Endothelial cell of umbilical vein (primary cell): ENCODE measurements around the gene NCOA7.

Source experiments
- EZH2 ChIP-seq: IDR thresholded peaks from 2 replicates; pipeline ENCODE4 v1.6.1; 2012; ENCODE audit warnings: borderline replicate concordance, low read depth, mild to moderate bottlenecking, moderate library complexity, low read length, inconsistent platforms; ENCODE audit not compliant: severe bottlenecking
- FOS ChIP-seq: IDR thresholded peaks from 2 replicates; pipeline ENCODE4 v1.6.1; 2011; ENCODE audit warnings: mild to moderate bottlenecking, low read length, moderate library complexity, borderline replicate concordance; ENCODE audit not compliant: insufficient read depth
- GATA2 ChIP-seq: IDR thresholded peaks from 2 replicates; pipeline ENCODE4 v1.7.0; 2011; ENCODE audit warnings: low read depth, mild to moderate bottlenecking, moderate library complexity, mixed read lengths, low read length; ENCODE audit not compliant: insufficient read length, insufficient read depth
- JUN ChIP-seq: IDR thresholded peaks from 2 replicates; pipeline ENCODE4 v1.6.1; 2011; ENCODE audit warnings: borderline replicate concordance, low read depth; ENCODE audit not compliant: insufficient read length, insufficient read depth
- MYC ChIP-seq: IDR thresholded peaks from one replicate; pipeline ENCODE4 v1.6.1; 2011; ENCODE audit warnings: mild to moderate bottlenecking, low read depth, low read length
- POLR2A ChIP-seq: IDR thresholded peaks from 2 replicates; pipeline ENCODE4 v1.6.1; 2012; ENCODE audit warnings: low read depth, mild to moderate bottlenecking, control low read depth, low read length
- POLR2AphosphoS5 ChIP-seq: IDR thresholded peaks from 2 replicates; pipeline ENCODE4 v1.6.1; 2012; ENCODE audit warnings: low read depth, mild to moderate bottlenecking, control low read depth, low read length, moderate library complexity; ENCODE audit not compliant: insufficient read depth
- TF ChIP-seq, protein P1 (sequence below), 2 donors: IDR thresholded peaks; 1 replicate in 1 of 2; 2 replicates in 1 of 2; pipeline ENCODE4 v1.5.1; 2011; ENCODE audit warnings: low read length in 2 of 2, mild to moderate bottlenecking in 2 of 2, moderate library complexity in 2 of 2, control low read depth in 1 of 2, inconsistent platforms in 1 of 2, low read depth in 1 of 2; ENCODE audit not compliant: insufficient read depth in 1 of 2; ENCODE audit errors: extremely low read depth in 1 of 2
- TF ChIP-seq, protein P2 (sequence below): IDR thresholded peaks from 2 replicates; pipeline ENCODE4 v1.6.1; 2011; ENCODE audit not compliant: insufficient read depth, insufficient read length

DNA sequence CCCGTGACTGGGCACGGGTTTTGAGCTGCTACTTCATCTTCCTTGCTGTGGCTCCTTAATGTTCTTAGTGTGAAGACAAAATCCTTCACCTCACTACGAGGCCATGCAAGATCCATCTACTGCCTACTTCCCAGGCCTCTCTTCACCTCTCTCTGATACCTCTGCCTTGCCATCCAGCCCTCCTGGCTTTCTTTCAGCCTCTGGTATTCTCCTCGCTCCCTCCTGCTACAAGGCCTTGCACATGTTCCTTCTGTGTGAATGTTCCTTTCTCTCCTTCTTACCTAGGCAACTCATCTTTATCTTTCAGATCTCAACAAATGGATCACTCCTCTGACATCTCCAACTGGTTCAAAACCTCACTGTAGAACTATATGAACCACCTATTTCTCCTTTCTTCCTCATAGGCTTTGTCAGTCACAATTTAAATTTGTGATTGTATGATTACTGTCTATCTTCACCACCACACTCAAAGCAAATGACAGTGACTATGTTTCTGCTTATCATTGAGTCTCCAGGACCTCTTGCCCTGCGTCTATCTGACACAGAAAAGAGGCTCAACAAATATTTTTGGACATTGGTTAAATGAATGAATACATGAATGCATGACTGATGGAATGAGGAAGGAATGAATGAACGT lies 21.5 kb upstream of the NCOA7 start:
- TF ChIP-seq, protein P1, sequence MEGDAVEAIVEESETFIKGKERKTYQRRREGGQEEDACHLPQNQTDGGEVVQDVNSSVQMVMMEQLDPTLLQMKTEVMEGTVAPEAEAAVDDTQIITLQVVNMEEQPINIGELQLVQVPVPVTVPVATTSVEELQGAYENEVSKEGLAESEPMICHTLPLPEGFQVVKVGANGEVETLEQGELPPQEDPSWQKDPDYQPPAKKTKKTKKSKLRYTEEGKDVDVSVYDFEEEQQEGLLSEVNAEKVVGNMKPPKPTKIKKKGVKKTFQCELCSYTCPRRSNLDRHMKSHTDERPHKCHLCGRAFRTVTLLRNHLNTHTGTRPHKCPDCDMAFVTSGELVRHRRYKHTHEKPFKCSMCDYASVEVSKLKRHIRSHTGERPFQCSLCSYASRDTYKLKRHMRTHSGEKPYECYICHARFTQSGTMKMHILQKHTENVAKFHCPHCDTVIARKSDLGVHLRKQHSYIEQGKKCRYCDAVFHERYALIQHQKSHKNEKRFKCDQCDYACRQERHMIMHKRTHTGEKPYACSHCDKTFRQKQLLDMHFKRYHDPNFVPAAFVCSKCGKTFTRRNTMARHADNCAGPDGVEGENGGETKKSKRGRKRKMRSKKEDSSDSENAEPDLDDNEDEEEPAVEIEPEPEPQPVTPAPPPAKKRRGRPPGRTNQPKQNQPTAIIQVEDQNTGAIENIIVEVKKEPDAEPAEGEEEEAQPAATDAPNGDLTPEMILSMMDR (IDR thresholded peaks at IDR 0.05; ENCODE audit: extremely low read depth in 1 of 2, insufficient read depth in 1 of 2, low read depth in 1 of 2, low read length in 2 of 2), result no peak
- TF ChIP-seq POLR2AphosphoS5 (no peak), POLR2A (no peak), EZH2 (no peak), MYC (no peak), FOS (no peak), GATA2 (no peak), JUN (no peak)
- TF ChIP-seq, protein P2, sequence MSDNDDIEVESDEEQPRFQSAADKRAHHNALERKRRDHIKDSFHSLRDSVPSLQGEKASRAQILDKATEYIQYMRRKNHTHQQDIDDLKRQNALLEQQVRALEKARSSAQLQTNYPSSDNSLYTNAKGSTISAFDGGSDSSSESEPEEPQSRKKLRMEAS, result no peak
